HUES48 (cell line): ENCODE results near the gene ECE1.
A peak's percentile ranks its signal among the peaks of the same experiment; 100 is the strongest.

ENCODE experiments used
- H3K27ac ChIP-seq: one replicate; pipeline ENCODE4 v1.7.0; 2013; ENCODE audit warnings: low read depth, low read length, inconsistent platforms
- H3K27me3 ChIP-seq: 2 replicates; pipeline ENCODE4 v1.6.1; 2013; ENCODE audit warnings: mild to moderate bottlenecking, low read length; ENCODE audit not compliant: control insufficient read depth, insufficient read depth
- H3K36me3 ChIP-seq: 2 replicates; pipeline ENCODE4 v1.6.1; 2013; ENCODE audit warnings: low read length; ENCODE audit not compliant: control insufficient read depth, insufficient read depth
- H3K4me1 ChIP-seq: 2 replicates; pipeline ENCODE4 v1.6.1; 2013; ENCODE audit warnings: mild to moderate bottlenecking, low read length; ENCODE audit not compliant: control insufficient read depth, insufficient read depth
- H3K4me3 ChIP-seq: 2 replicates; pipeline ENCODE4 v1.5.1; 2013; ENCODE audit warnings: mild to moderate bottlenecking, low read depth, low read length
- H3K9ac ChIP-seq: 2 replicates; pipeline ENCODE4 v1.6.1; 2013; ENCODE audit warnings: mild to moderate bottlenecking, low read depth, low read length, moderate library complexity
- H3K9me3 ChIP-seq: 2 replicates; pipeline ENCODE4 v1.6.1; 2013; ENCODE audit warnings: low read length; ENCODE audit not compliant: control insufficient read depth, insufficient read depth

The ECE1 gene

DNA sequence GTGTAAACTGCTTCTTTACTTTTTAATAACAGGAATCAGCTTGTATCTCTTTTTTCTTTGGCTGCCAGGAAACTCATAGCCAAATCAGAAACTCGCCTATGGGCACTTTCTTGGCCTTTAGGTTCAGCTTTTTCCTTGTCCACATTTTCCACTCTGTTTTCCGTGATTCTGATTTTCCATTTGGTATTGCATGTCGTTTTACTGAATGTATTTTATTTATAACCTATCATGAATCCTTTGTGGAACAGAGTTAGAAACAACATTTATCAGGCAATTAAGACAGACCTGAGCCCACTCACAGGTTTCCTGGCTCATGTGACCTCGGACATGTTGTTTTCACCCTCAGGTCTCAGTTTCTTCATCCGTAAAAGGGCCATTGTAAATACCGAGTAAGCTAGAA lies 5.3 kb upstream of the ECE1 start:
- H3K27me3 ChIP-seq, result no peaks in the 10 kb centered on the region
- H3K9ac ChIP-seq, result no peak overlapping the region
- H3K27ac ChIP-seq, result no peak overlapping the region
- H3K9me3 ChIP-seq, result no peaks in the 10 kb centered on the region
- H3K36me3 ChIP-seq, result no peaks in the 10 kb centered on the region
- H3K4me1 ChIP-seq, result peaks cover 18% of the 10 kb centered on the region
- H3K4me3 ChIP-seq, result no peak overlapping the region

DNA sequence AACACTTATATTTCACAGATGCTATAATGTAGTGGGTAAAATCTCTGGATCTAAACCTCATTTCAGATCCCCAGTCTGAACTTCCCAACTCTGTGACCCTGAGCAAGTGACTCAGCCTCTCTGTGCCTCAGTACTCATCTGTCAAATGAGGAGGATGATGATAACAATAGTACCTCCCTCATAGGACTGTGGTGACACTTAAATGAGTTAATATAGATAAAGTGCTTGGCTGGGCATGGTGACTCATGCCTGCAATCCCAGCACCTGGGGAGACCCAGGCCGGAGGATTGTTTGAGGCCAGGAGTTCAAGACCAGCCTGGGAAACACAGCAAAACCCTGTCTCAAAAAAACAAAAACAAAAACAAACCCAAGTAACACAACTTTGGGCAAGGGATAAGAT lies 4.7 kb upstream of the ECE1 start:
- Histone ChIP-seq H3K27ac (no peak overlapping the region), H3K9ac (no peak overlapping the region)

DNA sequence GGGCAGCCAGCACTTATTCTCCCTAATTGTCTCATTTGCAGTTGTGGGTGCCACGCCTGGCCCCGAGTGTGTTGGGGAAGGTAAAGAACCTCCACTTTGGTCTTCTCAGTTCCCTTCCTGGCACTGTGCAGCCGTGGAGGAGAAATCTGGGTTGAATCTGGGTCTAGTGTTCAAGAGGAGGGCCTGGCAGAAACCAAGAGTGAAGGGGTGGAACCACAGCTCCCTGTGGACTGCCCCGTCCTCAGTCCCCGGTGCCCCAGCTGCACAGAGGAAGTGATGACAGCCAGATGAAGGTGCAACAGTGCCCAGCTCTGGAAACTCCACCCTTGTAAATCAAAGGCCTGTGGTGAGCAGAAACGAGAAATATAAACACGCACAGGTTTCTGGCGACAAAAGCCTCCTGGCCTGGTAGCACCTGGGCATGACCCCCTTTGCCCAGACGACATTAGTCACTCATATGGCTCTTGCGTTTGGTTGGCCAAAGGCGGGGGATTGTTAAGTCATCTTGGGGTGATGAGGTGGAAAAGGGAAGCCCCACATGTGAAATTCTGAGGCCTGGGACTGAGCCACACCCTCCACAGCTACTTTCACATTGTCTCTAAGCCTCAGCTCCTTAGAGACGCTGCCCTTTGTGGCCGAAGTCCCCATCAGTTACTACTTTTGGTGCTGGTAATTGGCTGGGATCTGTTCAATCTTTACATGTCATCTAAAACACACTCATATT lies 4.2 kb upstream of the ECE1 start:
- peaks cover 20% of the 10 kb centered on the region for H3K4me1 ChIP-seq
- no peaks in the 10 kb centered on the region for H3K9me3 ChIP-seq
- H3K36me3 ChIP-seq, result no peaks in the 10 kb centered on the region
- H3K9ac ChIP-seq, result no peak overlapping the region
- H3K27me3 ChIP-seq, result no peaks in the 10 kb centered on the region
- H3K4me3 ChIP-seq, result no peak overlapping the region
- H3K27ac ChIP-seq, result no peak overlapping the region

More for the DNA sequence above, 4.7 kb upstream of the ECE1 start:
- Histone ChIP-seq H3K4me1 (peaks cover 20% of the 10 kb centered on the region), H3K27me3 (no peaks in the 10 kb centered on the region), H3K9me3 (no peaks in the 10 kb centered on the region), H3K36me3 (no peaks in the 10 kb centered on the region), H3K4me3 (no peak overlapping the region)

DNA sequence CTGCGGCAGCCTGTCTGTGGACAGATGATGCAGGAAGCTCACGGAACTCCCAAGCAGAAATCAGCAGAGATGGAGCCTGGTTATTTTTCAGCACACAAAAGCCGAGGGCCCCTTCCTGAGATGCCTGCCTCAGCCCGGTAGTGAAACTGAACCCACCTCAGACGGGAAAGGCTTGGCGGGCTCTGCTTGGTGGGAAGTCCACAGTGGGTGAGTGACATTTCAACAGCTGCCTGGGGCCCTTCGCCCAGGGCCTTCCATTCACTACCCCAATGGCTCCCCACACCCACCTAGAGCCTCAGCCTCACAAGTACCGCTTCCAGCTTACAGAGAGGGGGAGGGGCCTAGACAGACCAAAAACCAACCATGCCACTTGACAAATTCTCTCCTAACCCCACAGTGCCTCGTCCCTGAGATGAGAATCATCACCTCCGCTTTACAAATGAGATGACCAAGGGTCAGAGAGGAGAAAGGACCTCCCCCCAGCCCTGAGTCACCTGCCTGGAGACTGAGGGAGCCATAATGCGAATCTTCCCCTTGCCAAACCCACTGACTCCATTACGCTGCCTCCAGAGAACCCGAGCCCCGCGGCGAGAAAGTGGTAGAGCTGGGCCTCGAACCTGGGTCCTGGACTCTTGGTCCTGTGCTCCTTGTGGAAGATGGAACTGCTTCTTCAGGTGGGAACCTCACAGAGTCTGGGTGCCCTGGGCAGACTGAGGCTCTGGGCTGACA lies 3.4 kb upstream of the ECE1 start:
- Histone ChIP-seq H3K4me3 (no peak overlapping the region), H3K4me1 (peaks cover 25% of the 10 kb centered on the region), H3K27me3 (no peaks in the 10 kb centered on the region), H3K27ac (no peak overlapping the region), H3K36me3 (no peaks in the 10 kb centered on the region), H3K9ac (no peak overlapping the region), H3K9me3 (no peaks in the 10 kb centered on the region)

DNA sequence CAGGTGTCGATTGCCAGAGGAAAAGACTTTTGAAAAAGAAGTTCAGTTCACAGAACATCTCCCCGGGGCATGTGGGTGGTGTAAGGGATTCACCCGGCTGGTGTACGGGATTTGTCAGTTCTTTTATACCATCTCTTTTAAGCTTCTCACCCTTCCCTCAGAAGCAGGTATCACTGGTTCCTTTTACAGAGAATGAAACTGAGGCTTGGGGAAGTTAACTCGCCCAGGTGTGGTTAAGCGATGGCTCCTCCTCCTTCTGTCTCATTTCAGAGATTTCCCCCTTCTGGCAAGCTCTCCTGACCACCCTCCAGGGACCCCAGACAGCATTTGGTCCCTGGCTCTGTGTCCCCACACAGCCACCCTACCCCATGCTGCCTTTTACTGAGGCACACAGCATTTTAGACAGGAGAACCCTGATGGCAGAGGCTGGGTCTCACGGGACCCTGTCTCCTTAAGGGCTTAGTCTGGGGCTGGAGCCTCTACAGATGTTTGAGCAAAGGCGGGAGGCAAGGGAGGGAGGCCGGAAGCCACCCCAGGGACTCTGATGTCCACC lies 2.8 kb upstream of the ECE1 start:
- Histone ChIP-seq H3K27ac (no peak overlapping the region), H3K4me1 (peaks cover 25% of the 10 kb centered on the region), H3K9me3 (no peaks in the 10 kb centered on the region), H3K9ac (no peak overlapping the region), H3K36me3 (no peaks in the 10 kb centered on the region), H3K27me3 (no peaks in the 10 kb centered on the region), H3K4me3 (no peak overlapping the region)

DNA sequence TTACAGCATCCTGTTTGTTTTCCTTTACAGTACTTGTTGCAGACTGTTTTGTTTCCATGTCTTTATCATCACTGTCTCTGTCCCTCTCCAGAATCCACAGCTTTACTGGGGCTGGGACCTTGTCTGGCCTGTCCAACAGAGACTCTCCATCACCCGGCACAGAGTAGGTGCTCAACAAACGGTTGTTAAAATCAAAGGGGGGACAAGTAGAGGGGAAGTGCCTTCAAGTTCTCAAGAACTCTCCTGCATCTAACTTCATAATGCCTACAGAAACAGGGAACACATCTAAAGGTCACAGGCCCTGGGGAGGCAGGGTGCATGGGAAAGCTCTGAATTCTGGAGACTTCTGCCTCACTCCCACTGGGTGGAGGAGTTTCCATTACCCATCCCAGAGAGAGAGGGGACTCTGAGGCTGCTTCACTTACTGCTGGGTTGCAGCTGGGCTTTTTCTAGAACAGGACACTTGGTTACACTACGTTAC lies 2.3 kb upstream of the ECE1 start:
- Histone ChIP-seq H3K27ac (no peak overlapping the region), H3K9ac (no peak overlapping the region)

DNA sequence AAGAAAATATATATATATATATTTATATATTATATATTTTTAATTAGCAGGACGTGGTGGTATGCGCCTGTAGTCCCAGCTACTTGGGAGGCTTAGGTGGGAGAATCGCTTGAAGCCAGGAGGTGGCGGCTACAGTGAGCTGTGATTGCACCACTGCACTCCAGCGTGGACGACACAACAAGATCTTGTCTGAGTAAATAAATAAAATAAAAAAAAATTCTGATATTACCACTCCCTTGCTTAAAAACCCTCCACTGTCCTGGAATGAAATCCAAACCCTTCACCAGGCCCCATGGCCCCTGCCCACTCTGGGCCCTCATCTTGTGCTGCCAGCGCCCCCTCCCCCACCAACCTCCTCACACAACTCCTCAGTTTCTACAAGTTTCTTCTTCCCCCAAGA lies 1.7 kb upstream of the ECE1 start:
- Histone ChIP-seq H3K36me3 (no peaks in the 10 kb centered on the region), H3K9ac (no peak overlapping the region), H3K4me3 (no peak overlapping the region), H3K4me1 (peaks cover 25% of the 10 kb centered on the region), H3K27ac (no peak overlapping the region), H3K27me3 (no peaks in the 10 kb centered on the region), H3K9me3 (no peaks in the 10 kb centered on the region)

More for the DNA sequence above, 2.3 kb upstream of the ECE1 start:
- Histone ChIP-seq H3K36me3 (no peaks in the 10 kb centered on the region), H3K4me1 (peaks cover 25% of the 10 kb centered on the region), H3K27me3 (no peaks in the 10 kb centered on the region), H3K9me3 (no peaks in the 10 kb centered on the region), H3K4me3 (no peak overlapping the region)

DNA sequence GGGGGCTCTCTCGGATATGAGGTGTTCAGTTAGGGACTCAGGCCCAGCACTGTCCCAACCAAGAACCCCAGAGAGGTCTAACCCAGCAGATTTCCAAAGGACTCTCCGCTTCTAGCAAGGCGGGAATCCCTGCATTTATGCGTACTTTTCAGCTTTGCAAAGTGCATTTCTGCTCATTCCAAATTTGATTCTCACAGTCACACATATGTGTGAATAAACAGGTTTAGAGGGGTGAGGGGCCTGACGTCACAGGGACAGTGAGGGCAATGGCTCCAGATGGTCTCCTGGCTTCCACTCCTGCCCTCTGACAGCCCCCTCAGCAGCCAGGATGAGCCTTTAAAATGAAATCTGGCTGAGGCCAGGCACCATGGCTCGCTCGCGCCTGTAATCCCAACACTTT lies 921 bp upstream of the ECE1 start:
- Histone ChIP-seq H3K27ac (no peak overlapping the region), H3K4me3 (no peak overlapping the region), H3K4me1 (peaks cover 25% of the 10 kb centered on the region), H3K27me3 (no peaks in the 10 kb centered on the region), H3K9me3 (no peaks in the 10 kb centered on the region), H3K36me3 (no peaks in the 10 kb centered on the region), H3K9ac (no peak overlapping the region)

DNA sequence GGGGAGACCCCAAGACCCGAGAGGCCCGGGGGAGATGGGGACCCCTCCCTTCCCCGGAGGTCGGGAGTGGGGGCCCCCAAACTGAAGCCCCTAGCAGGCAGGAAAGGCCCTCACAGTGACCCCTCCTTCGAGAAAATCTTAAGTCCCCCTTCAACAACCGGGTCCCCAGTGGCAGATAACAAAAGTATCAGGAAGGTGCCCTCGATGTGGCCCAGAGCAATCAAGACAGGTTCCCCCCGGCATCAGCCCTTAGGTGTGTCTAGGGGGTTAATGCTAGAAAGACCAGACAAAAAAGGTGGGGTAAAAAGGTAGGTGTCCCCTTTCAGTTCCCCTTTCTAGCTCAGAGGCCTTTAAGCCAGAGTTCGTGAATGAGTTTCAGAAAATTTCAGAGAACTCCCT lies 282 bp upstream of the ECE1 start:
- peak overlapping the region; percentile 81 for H3K4me3 ChIP-seq
- H3K4me1 ChIP-seq, result peaks cover 25% of the 10 kb centered on the region

DNA sequence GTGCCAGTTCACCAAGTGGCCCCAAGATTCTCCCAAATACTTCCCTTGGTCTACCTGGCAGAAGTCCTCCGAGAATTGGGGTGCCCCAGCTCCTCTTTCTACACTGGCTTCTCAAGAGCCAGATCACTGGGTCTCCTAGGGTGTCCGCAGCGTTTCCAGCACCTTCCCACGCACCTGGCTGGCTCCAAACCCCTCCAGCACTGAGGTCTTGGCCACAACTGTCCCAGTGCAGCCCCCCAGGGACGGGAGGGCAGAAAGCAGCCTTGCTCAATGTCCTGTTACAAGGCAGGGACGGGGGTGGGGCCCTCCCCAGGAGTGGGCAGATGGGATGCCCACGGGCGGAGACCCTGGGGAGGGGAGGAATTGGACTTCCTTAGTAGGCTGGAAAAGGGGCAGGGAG lies 1.1 kb downstream of the ECE1 start:
- Histone ChIP-seq H3K4me3 (peak overlapping the region; percentile 81), H3K27ac (no peak overlapping the region), H3K4me1 (peaks cover 24% of the 10 kb centered on the region), H3K9me3 (no peaks in the 10 kb centered on the region), H3K27me3 (no peaks in the 10 kb centered on the region), H3K9ac (no peak overlapping the region), H3K36me3 (no peaks in the 10 kb centered on the region)

More for the DNA sequence above, 282 bp upstream of the ECE1 start:
- H3K9me3 ChIP-seq, result no peaks in the 10 kb centered on the region
- H3K36me3 ChIP-seq, result no peaks in the 10 kb centered on the region
- no peaks in the 10 kb centered on the region for H3K27me3 ChIP-seq
- no peak overlapping the region for H3K9ac ChIP-seq
- no peak overlapping the region for H3K27ac ChIP-seq

DNA sequence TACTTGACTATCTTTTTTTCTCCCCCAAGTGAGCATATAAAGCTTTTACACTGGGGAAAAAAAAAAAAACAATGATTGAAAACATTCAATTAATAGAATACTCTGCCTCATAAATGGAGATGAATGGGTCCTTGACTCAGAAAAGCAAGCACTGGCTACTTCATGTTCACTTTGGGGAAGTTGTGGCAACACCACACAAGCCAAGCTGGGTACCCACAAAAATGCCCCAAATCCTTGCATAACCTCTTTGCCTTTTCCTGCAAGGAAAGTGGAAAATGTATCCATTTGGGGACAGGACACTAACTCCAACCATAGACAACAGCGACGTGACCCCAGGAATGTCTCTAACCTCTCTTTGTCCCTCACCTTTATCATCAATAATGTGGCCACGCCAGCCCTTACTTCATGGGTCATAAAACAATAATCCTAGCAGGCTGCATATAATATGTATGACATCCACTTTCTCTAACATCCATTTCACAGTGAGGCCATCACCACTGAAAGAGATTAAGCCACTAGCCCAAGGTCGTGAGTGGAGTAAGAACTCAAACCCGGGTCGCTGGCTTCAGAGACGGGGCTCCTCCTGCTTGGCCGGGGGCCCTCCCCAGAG lies 2.3 kb downstream of the ECE1 start:
- H3K9ac ChIP-seq, result no peak overlapping the region
- H3K36me3 ChIP-seq, result no peaks in the 10 kb centered on the region
- no peak overlapping the region for H3K27ac ChIP-seq

More for the DNA sequence above, 2.3 kb downstream of the ECE1 start:
- Histone ChIP-seq H3K9me3 (no peaks in the 10 kb centered on the region), H3K4me3 (no peak overlapping the region), H3K27me3 (no peaks in the 10 kb centered on the region), H3K4me1 (peaks cover 13% of the 10 kb centered on the region; the same call in 1 of the 2 replicates)
